HG03135 (cell line): Measurements from ENCODE around the gene LYPD6.
"Not testable (repeated sequence)": the region's sequence is repeated elsewhere in the genome, so short reads cannot be mapped to it uniquely, and the experiment has no call there.

Experiments used
- ATAC-seq: cut with Tn5 transposase; IDR thresholded peaks from one replicate; pipeline ENCODE4 v1.9.1; 2021; ENCODE audit warnings: mild to moderate bottlenecking, moderate library complexity; ENCODE audit not compliant: unreplicated experiment

LYPD6 gene

GRCh38 chr2:149330127-149331022, at the start of gene LYPD6:
Gene LYPD6 (plus strand): TSS chr2:149330587. CDS start chr2:149437709, 107,122 bp downstream.
- peak; percentile 77 for ATAC-seq

- no peak for ATAC-seq
Measured at GRCh38 chr2:149281441-149281840, 48.9 kb upstream of the LYPD6 start.

- no peak for ATAC-seq
Measured at GRCh38 chr2:149290662-149291061, 39.7 kb upstream of the LYPD6 start.

- ATAC-seq: no peak
Measured at GRCh38 chr2:149291881-149292280, 38.5 kb upstream of the LYPD6 start.

- no peak for ATAC-seq
Measured at GRCh38 chr2:149296031-149296430, 34.4 kb upstream of the LYPD6 start.

- ATAC-seq: no peak
Measured at GRCh38 chr2:149307014-149307413, 23.4 kb upstream of the LYPD6 start.

GRCh38 chr2:149310349-149310748, 20.0 kb upstream of the LYPD6 start:
- no peak for ATAC-seq

- no peak for ATAC-seq
Measured at GRCh38 chr2:149312039-149312438, 18.3 kb upstream of the LYPD6 start.

GRCh38 chr2:149313512-149313972, 16.8 kb upstream of the LYPD6 start:
- peak; percentile 90 for ATAC-seq

- no peak for ATAC-seq
Measured at GRCh38 chr2:149314687-149315086, 15.7 kb upstream of the LYPD6 start.

GRCh38 chr2:149315461-149315860, 14.9 kb upstream of the LYPD6 start:
- ATAC-seq: no peak

GRCh38 chr2:149318566-149318965, 11.8 kb upstream of the LYPD6 start:
- not testable (repeated sequence) for ATAC-seq

- ATAC-seq: no peak
Measured at GRCh38 chr2:149320362-149320761, 10.0 kb upstream of the LYPD6 start.

GRCh38 chr2:149329068-149329467, 1.3 kb upstream of the LYPD6 start:
- no peak for ATAC-seq

- peak; percentile 12 for ATAC-seq
Measured at GRCh38 chr2:149329489-149330126, 779 bp upstream of the LYPD6 start.

GRCh38 chr2:149331023-149331400, 625 bp downstream of the LYPD6 start:
- ATAC-seq: no peak

- no peak for ATAC-seq
Measured at GRCh38 chr2:149332364-149332763, 2.0 kb downstream of the LYPD6 start.

- no peak for ATAC-seq
Measured at GRCh38 chr2:149333636-149334035, 3.2 kb downstream of the LYPD6 start.

GRCh38 chr2:149334156-149334555, 3.8 kb downstream of the LYPD6 start:
- no peak for ATAC-seq

- no peak for ATAC-seq
Measured at GRCh38 chr2:149339324-149339723, 8.9 kb downstream of the LYPD6 start.

- ATAC-seq: no peak
Measured at GRCh38 chr2:149342509-149342908, 12.1 kb downstream of the LYPD6 start.

GRCh38 chr2:149344105-149344504, 13.7 kb downstream of the LYPD6 start:
- ATAC-seq: no peak
